LNCAP (cell line): Measurements from ENCODE around the gene IL18BP.

Experiments
- TF ChIP-seq, protein P1 (sequence below): fragments of 450-650 bp; IDR thresholded peaks from 2 replicates; pipeline ENCODE4 v1.5.1; 2017; ENCODE audit warnings: mild to moderate bottlenecking

IL18BP gene

DNA sequence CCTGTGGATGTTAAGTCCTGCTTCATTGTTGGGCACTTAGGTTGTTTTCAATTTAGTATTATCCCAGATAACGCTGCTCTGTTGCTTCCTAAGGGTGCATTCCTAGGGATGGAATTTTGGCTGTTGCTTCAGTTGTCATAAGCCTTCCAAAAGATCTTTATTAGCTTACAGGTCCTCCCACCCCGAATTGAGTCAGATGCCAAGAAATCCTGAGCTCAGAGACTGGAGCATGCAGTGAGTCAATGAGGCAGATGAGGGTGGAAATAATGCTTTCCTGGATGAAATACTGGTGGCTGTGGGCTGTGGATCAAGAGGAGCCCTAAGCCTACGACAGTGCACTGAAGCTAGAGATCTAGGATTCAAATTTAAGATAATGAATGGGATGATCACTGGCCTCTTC lies 10.7 kb upstream of the IL18BP start:
- TF ChIP-seq, protein P1, sequence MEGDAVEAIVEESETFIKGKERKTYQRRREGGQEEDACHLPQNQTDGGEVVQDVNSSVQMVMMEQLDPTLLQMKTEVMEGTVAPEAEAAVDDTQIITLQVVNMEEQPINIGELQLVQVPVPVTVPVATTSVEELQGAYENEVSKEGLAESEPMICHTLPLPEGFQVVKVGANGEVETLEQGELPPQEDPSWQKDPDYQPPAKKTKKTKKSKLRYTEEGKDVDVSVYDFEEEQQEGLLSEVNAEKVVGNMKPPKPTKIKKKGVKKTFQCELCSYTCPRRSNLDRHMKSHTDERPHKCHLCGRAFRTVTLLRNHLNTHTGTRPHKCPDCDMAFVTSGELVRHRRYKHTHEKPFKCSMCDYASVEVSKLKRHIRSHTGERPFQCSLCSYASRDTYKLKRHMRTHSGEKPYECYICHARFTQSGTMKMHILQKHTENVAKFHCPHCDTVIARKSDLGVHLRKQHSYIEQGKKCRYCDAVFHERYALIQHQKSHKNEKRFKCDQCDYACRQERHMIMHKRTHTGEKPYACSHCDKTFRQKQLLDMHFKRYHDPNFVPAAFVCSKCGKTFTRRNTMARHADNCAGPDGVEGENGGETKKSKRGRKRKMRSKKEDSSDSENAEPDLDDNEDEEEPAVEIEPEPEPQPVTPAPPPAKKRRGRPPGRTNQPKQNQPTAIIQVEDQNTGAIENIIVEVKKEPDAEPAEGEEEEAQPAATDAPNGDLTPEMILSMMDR: no peak

DNA sequence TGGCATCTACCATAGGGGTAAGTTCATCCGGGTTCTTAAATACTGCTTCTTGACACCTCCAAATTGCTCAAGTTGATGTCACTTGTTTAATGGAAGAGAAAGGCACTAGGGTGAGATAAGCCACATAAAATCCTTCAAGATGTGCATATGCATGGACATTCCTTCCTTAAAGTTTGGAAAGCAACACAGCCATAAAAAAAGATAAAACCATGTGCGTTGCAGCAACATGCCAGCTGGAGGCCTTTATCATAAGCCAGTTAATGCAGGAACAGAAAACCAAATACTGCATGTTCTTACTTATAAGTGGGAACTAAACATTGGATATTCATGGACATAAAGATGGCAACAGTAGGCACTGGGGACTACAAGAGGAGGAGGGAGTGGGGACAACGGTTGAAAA lies 8.0 kb upstream of the IL18BP start:
- TF ChIP-seq, protein P1: no peak

DNA sequence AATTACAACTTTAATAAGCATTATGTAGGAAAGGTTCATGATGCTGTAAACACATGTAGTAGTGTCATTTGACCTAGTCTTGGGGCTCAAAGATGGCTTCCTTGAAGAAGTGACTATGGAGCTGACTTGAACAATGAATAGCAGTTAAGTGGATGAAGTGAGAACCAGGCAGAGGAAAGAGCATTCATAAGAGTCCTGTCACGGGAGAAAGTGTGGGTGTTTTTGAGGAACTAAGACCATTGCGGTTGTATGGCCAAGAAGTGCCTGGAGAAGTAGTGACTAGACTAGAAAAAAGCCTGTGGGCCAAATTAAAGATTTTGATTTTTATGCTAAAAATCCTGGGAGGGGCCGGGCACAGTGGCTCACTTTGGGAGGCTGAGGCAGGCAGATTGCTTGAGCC lies 7.2 kb upstream of the IL18BP start:
- TF ChIP-seq, protein P1: no peak

DNA sequence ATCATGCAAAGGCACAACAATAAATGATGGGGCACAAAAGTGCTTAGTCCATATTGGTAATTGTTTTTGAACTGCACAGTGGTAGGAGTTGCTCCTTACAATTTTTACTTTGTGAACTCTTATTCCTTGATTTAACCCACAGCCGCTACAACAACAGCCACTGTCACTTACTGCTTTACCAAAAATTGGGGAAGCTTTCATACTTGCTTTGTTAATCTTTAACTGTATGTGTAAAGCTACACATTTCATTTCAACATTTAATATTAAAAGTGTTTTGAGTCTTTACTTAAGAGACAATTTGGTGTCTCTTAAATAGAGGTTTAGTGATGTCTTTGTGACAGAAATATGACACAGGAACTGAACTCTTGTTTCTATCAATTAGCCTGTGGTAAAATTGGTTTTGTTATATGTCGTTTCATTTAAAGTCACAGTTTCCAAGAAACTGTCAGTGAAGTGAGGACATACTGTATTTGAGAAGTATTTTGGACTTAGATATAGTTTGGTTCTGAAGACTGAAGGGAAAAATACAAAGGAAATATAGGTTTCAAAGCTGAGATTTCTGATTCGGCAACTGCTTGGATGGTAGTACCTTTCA lies 6.5 kb upstream of the IL18BP start:
- TF ChIP-seq, protein P1: no peak

DNA sequence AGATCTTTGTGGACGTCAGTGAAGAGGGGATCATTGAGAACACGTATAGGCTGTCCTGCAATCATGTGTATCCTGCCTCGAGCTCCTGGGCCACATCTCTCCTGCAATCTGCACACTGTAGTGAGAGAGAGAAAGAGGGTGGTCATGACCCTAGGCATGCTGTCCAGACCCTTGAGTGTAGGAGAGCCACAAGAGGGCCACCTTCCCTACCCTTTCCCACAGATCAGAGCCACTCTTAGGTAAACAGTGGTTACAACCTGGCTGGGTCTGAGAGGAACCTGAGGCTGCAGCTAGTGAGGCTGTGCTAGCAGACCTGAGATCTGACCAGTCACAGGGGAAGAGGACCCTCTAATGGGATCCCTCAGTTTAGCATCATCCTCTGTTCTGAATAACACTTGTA lies 3.9 kb upstream of the IL18BP start:
- TF ChIP-seq, protein P1: no peak

DNA sequence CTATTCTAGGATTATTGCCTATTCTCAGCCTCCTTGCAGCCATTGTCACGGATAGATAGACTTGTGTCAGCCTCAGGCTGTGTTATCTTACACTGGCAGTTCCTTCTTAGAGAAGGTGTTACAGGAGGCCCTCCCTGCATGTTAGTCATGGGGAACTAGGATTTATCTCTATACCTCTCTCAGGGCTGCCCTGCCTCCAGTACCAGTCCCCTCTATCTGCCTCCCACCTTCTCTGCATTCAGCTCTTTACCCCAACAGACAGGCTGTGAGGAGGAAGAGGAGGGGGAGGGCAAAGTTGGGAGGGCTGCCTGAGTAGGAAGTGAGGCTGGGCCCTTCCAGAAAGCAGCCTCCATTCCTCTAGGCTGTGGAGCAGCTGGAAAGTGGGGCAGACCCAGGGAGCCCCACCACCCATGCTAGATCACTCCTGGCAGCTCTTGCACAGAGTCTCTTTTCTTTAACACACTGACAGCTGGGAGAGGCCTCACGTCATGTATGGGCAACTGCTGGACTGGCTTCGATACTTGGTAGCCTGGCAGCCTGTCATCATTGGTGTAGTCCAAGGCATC lies 2.9 kb upstream of the IL18BP start:
- TF ChIP-seq, protein P1: no peak

DNA sequence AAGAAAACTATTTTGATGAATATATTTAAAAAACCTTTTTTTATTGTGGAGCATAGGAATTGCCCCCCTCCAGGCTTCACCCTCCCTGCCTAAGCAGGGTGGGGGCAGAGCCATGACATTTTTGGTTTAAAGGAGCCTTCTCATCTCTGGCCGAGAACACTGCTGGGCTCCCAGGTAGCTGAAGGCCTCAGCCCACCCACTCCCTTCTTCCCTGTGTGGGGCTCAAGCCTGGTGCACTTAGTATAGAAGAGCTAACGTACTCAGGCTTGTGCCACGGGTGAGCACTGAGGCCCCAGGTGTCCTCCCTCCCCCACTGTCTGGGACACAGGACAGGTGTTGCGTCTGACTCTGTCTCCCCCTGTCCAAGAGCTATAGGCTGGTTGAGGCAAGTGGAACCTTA lies 2.2 kb upstream of the IL18BP start:
- TF ChIP-seq, protein P1: no peak

DNA sequence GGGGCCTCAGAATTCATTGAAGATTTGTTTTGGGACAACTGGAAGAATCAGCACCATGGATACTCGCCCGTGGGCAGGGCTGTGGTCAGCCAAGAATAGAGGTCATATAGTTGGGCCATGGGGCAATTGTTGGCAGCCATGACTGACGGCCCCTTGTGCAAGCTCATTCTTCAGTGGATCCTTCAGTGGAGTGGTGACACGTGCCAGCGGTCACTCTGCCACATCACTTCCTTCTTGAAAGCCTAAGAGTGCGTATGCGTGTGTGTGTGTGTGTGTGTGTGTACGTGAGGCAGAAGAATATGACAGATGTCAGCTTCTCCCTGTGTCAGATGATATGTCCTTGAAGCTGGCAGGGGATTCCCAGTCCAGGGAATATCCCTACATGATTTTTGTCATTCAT lies 1.8 kb upstream of the IL18BP start:
- TF ChIP-seq, protein P1: no peak
